ENCODE results near the gene USP21.
A peak's percentile ranks its signal among the peaks of the same experiment; 100 is the strongest.

The USP21 gene

DNA sequence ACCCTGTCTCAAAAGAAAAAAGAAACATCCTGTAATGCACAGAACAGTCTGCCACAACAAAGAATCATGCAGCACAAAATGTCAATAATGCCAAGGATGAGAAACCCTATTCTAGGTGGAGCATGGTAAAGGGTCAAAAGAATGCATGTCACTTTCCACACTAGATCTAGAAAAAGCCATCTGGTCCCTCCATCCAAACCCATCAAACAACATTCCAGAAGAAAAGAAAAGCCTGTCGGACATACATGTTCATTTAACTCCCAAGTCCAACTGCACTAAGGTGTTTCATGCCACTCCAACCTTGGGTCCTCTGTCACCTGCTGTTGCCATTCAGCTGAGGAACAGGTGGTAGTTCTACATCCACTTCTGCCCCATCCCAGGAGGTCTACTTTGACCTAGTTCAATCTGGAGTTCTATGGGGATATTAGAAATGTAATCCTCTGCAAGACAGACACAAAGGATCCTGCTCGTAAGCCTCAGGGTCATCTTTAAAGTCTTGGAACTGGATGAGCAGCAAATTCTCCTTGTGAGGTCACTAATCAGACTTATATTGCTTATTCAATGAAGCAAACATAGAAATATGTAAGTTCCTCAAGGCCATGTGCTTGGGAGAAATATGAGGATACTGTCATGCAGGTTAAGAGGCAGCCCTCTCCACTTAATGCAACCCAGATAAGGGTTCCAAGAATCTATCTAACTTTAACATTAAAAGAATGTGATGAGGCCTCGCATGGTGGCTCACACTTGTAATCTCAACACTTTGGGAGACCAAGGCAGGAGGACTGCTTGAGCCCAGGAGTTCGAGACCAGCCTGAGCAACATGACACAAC, 30.5 kb upstream of the USP21 start:
- DNase-seq (ENCODE audit: low read depth), result no peak
- in situ Hi-C loops (cut with HindIII; ENCODE audit: low sequenced_read_pairs), result no loop called here

DNA sequence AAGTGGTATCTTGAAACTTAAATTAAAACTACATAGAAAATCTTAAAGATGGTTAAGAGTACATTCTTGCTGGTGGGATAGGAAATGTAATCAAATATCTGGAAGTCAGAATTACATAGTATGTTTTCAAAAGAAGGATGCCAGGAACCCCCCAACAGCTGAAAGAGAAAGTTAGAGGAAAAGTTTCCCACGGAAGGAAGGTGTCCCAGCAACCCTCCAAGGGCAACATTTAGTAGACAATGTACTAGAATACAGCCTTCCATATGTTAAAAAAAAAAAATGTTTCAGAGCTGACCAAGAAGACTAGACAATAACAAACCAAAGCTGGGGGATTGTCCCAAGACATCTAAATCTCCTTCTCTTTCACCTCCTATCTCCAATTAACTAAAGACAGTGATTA, 29.0 kb upstream of the USP21 start:
- in situ Hi-C loops (cut with HindIII; ENCODE audit: low sequenced_read_pairs), result no loop called here
- TF ChIP-seq, protein P1, sequence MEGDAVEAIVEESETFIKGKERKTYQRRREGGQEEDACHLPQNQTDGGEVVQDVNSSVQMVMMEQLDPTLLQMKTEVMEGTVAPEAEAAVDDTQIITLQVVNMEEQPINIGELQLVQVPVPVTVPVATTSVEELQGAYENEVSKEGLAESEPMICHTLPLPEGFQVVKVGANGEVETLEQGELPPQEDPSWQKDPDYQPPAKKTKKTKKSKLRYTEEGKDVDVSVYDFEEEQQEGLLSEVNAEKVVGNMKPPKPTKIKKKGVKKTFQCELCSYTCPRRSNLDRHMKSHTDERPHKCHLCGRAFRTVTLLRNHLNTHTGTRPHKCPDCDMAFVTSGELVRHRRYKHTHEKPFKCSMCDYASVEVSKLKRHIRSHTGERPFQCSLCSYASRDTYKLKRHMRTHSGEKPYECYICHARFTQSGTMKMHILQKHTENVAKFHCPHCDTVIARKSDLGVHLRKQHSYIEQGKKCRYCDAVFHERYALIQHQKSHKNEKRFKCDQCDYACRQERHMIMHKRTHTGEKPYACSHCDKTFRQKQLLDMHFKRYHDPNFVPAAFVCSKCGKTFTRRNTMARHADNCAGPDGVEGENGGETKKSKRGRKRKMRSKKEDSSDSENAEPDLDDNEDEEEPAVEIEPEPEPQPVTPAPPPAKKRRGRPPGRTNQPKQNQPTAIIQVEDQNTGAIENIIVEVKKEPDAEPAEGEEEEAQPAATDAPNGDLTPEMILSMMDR (IDR thresholded peaks at IDR 0.05; ENCODE audit: low read depth, low read length, missing control alignments), result no peak
- no peak for DNase-seq (ENCODE audit: low read depth)
- H3K4me3 ChIP-seq (ENCODE audit: low read depth, low read length), result peak overlapping the region; percentile 93

More for the DNA sequence above, 30.5 kb upstream of the USP21 start:
- H3K4me3 ChIP-seq (ENCODE audit: low read depth, low read length), result no peak overlapping the region
- TF ChIP-seq, protein P1 (IDR thresholded peaks at IDR 0.05; ENCODE audit: low read depth, low read length, missing control alignments), result no peak

DNA sequence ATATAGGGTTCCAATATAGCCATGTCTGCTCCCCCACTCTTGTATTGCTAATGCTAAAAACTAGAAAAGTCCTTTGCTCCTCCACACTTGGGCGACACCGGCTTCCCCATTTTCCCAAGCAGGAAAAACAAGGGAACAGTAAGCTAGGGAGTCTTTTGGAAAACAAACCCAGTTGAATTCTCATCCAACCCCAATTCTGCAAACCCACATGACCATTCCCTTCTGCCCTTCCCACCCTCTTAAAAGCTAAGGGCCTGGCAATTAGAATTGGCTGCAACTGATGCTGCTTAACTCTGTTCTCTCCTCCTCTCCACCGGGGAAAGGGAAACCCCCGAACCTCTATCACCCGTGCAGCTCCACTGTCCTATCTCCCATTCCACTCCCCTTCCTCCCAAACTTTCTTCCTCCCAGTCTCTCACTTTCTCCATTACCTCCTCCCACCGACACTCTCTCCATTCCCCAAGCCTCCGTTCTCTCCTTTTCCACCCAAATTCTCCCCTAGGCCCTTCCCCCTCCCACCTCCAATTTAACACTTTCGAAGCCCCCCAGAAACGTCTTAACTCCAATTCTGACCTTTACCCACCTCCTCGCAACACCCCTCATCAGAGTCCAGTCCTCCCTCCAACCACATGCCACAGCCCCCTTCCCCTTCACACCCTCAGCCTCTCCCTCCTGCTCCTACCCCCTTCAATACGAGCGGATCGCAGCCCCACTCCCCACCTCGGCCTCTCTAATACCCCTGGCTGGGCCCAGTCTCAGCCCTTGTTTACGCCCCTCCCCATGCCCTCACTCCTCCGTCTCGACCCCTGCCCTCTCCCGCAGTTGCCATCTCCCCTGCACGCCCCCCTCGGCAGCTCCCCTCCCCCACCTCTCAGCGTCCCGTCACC, 27.5 kb upstream of the USP21 start:
- in situ Hi-C loops (cut with HindIII; ENCODE audit: low sequenced_read_pairs), result no loop called here
- no peak for DNase-seq (ENCODE audit: low read depth)
- TF ChIP-seq, protein P1 (IDR thresholded peaks at IDR 0.05; ENCODE audit: low read depth, low read length, missing control alignments), result no peak
- H3K4me3 ChIP-seq (ENCODE audit: low read depth, low read length), result peak overlapping the region; percentile 93

DNA sequence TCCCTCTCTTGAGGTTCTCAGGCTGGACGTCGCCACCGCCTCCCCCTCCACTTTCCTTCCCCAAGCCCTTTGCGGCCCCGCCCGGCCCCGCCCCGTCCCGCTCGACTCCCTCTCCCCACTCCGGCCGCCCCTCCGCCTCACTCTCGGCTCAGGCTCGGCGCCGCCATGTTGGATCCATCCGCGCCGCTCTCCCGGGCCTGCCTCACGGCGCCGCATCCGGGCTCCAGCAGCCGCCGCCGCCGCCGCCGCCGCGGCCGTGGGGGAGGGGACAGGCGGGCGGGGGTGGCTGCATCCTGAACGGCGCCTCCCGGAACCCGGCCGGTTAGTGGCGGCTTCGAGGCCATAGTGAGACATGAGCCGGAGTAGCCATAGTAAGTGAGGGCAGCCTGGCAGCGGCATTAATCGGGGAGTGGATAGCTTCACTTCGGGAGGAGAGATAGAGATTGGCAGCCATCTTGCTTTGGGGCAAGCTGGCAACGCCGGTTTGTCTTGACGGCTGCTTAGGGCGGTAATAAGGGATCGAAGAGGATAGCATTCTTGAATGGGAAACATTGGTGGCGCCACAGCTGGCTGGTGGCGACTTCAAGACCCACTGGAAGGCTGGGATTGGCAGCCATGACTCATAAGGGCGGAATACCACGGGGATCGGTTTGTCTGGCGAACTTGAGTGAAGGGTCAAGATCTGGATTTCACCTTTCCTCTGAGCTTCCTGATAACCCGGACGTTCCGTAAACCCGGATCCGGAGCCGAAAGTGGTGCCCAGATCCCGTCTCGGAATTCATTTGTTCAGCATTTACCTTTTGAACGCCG, 26.7 kb upstream of the USP21 start, which contains the start of gene DEDD:
DEDD (minus strand) TSS at position 258 of the 810 bp plus-strand sequence. CDS start 8,205 bp downstream, outside the sequence.
- peak; percentile 93 for DNase-seq (ENCODE audit: low read depth)
- in situ Hi-C loops (cut with HindIII; ENCODE audit: low sequenced_read_pairs), result no loop called here
- TF ChIP-seq, protein P1 (IDR thresholded peaks at IDR 0.05; ENCODE audit: low read depth, low read length, missing control alignments), result no peak
- H3K4me3 ChIP-seq (ENCODE audit: low read depth, low read length), result peak within 1 kb of the TSS; percentile 93

DNA sequence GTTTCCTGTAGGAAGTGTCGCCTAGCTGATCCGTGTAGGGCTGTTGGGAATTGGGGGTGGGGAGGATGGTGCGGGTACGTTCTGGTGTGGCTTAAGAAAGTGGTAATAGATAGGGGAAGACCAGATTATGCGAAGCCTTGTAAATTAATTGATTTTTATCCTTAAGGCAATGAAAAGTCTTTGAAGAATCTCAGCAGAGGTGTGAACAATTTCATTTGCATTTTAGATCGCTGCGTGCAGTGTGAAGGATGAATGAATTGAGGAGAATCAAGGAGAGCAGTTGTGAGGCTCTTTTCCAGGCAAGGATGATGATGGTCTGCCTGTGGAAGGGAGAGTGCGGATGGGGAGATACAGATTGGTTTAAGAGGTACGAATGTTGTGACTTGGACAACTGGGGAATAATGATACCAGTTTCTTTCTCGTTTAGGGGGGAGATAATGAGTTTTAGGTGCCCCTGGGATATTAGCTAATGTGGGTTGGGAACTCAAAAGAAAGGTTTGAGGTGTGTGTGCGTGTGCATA, 26.0 kb upstream of the USP21 start:
- H3K4me3 ChIP-seq (ENCODE audit: low read depth, low read length), result peak overlapping the region; percentile 93
- no peak for DNase-seq (ENCODE audit: low read depth)
- TF ChIP-seq, protein P1 (IDR thresholded peaks at IDR 0.05; ENCODE audit: low read depth, low read length, missing control alignments), result no peak
- in situ Hi-C loops (cut with HindIII; ENCODE audit: low sequenced_read_pairs), result no loop called here
